Spinal cord (tissue), 10 donors: Measurements from ENCODE around the gene GRHPR. TPM values are rescaled to one million over a fixed set of nuclear protein-coding genes. Genes with fewer than 3 reads are reported as not detected.
"Not testable (repeated sequence)": the region's sequence is repeated elsewhere in the genome, so short reads cannot be mapped to it uniquely, and the experiment has no call there.

Experiments used
- DNase-seq, 6 donors: peaks; one replicate each; pipeline versions ENCODE4 v3.0.0 to v3.0.0-alpha.2; 2013 to 2015; ENCODE audit warnings: low spot score in 6 of 6, low read depth in 4 of 6
- H3K27ac ChIP-seq: one replicate; pipeline ENCODE4 v1.5.1; 2013; ENCODE audit warnings: low read depth, low read length, control low read depth
- H3K27me3 ChIP-seq: one replicate; pipeline ENCODE4 v1.6.1; 2013; ENCODE audit warnings: low read length; ENCODE audit not compliant: control insufficient read depth, insufficient read depth
- H3K36me3 ChIP-seq: one replicate; pipeline ENCODE4 v1.6.1; 2013; ENCODE audit warnings: low read length; ENCODE audit not compliant: control insufficient read depth, insufficient read depth
- H3K4me1 ChIP-seq: one replicate; pipeline ENCODE4 v1.6.1; 2013; ENCODE audit warnings: low read length; ENCODE audit not compliant: control insufficient read depth, insufficient read depth
- H3K4me3 ChIP-seq: one replicate; pipeline ENCODE4 v1.5.1; 2013; ENCODE audit warnings: low read depth, low read length, control low read depth
- H3K9me3 ChIP-seq: one replicate; pipeline ENCODE4 v1.6.1; 2013; ENCODE audit warnings: low read length; ENCODE audit not compliant: control insufficient read depth, insufficient read depth
- whole genome bisulfite sequencing: methylation state at CpG from one replicate; pipeline ENCODE4 v1.1.5; 2013; ENCODE audit warnings: missing lambda C conversion rate; ENCODE audit not compliant: insufficient coverage; 5-methylcytosine and 5-hydroxymethylcytosine counted together
- polyA plus RNA-seq, 2 donors: library from polyadenylated mRNA; unstranded; fragments of 120-200 nt; gene quantifications; one replicate each; pipeline ENCODE4 v1.2.1, GENCODE V29; 2013; ENCODE audit not compliant: insufficient read length in 2 of 2
- total RNA-seq, 2 donors: library from RNA; depleted of rRNA in 1 of 2; stranded (reverse); fragments of 120-200 nt in 1 of 2; fragments of >200 nt in 1 of 2; gene quantifications; one replicate each; pipeline versions ENCODE4 v1.2.3 to v1.2.4, GENCODE V29; 2013 to 2014
- donor health status: healthy.

Gene GRHPR
- total and polyA plus RNA-seq, 4 donors: 68.6 to 157 (median 136) TPM

DNA sequence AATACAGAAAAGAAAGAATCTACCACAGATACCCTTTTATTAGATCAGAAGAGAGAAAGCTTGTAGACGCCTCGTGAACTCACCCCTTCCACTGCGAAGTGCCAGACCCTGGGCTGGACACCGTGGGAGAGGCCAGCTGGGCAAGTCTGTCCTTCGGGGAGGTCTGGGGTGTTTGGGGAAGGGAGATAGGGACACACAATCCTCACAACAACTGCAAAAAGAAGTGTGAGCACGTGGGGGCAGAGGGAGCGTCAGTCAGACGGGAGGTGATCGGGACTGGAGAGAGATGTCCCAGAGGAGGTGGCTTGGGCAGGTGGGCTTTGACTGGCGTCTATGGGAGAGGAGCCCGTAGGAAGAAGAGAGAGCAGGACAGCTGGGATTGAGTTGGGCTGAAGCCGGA is 27.3 kb upstream of the GRHPR start:
- DNase-seq: no peak
- no peaks in the 10 kb centered on the region for H3K36me3 ChIP-seq
- no peak overlapping the region for H3K4me3 ChIP-seq
- no peak overlapping the region for H3K27ac ChIP-seq
- 73% methylated on average over 6 of the region's 12 CpGs for WGBS
- H3K9me3 ChIP-seq: no peaks in the 10 kb centered on the region
- no peaks in the 10 kb centered on the region for H3K27me3 ChIP-seq
- H3K4me1 ChIP-seq: no peaks in the 10 kb centered on the region

DNA sequence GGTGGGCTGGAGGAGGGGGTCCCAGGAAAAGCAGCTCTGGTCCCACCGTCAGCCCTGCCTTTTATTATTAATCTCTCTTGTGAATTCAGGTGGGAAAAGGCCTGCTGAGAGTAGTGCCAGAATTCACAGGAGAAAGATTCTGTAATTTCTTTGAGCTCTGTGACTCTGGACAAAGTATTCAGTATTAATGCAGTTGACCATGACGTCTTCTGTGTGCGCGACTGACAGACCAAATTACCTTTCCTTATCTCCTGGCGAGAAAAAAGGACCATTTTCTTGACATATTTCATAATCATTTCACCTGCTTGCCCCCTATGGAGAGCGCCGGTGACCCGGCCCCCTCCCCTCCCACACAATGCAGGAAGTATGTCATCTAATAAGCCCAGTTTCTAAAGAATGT is 26.8 kb upstream of the GRHPR start:
- 96% methylated on average over 4 of the region's 8 CpGs for WGBS

DNA sequence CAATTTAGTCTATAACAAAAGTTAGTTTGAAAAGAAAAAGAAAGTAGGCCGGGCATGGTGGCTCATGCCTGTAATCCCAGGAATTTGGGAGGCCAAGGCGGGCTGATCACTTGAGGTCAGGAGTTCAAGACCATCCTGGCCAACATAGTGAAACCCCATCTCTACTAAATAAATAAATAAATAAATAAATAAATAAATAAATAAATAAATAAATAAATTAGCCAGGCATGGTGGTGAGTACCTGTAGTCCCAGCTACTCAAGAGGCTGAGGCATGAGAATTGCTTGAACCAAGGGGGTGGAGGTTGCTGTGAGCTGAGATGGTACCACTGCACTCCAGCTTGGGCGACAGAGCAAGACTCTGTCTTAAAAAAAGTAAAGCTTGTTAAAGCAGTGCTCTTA is 24.5 kb upstream of the GRHPR start:
- H3K27me3 ChIP-seq, H3K27ac ChIP-seq, H3K36me3 ChIP-seq, H3K4me1 ChIP-seq, DNase-seq, H3K4me3 ChIP-seq, H3K9me3 ChIP-seq: not testable (repeated sequence)
- no CpG with 5 or more reads among the region's 3 CpGs for WGBS

More for the DNA sequence above, 26.8 kb upstream of the GRHPR start:
- H3K4me3 ChIP-seq: no peak overlapping the region
- no peak overlapping the region for H3K27ac ChIP-seq
- H3K27me3 ChIP-seq: no peaks in the 10 kb centered on the region
- no peaks in the 10 kb centered on the region for H3K9me3 ChIP-seq
- no peaks in the 10 kb centered on the region for H3K36me3 ChIP-seq
- no peaks in the 10 kb centered on the region for H3K4me1 ChIP-seq
- DNase-seq: no peak

DNA sequence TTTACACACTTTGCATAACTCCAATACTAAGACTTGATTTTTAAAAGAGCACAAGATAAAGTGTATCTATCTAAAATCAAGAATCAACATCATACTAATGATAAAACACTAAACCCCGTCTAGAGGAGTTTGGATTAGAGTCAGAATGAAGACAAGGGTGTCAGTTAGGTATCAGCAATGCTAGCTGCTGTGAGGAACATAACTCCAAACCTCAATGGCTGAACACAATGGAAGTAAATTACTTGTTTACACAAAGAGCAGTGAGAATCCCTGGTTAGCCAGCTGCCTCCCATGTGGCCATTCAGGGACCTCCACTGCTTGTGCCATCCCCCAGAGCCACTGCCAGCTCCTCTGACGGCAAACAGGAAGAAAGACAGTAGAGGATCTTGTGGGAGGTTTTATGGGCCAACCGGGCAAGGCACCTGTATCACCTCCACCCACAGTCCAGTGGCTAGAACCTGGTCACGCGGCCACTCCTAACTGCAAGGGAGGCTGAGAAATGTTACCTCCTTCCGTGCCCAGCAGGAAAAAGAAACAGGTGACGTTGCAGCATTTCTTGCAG is 24.0 kb upstream of the GRHPR start:
- WGBS: 75% methylated on average over 4 of the region's 7 CpGs
- H3K27me3 ChIP-seq: no peaks in the 10 kb centered on the region
- no peaks in the 10 kb centered on the region for H3K4me1 ChIP-seq
- H3K27ac ChIP-seq: no peak overlapping the region
- H3K9me3 ChIP-seq: no peaks in the 10 kb centered on the region
- no peak for DNase-seq
- H3K4me3 ChIP-seq: no peak overlapping the region
- H3K36me3 ChIP-seq: no peaks in the 10 kb centered on the region

DNA sequence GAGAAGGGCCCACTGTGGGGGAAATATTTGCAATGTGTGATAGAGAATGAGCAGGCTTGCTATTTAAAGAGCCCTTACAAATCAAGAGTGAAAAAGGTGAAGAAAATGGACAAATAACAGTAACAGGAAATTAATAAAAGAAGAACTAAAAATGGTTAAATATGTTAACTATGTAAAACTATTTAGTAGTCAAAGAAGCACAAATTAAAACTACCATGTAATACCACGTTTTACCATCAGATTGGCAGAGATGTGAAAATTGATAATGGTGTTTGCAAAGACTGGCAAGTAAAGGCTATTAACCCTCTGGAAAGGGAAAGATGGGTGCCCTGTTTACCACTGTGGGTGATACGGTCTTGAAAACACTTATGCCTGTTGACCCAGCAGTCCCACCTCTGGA is 23.2 kb upstream of the GRHPR start:
- no CpG with 5 or more reads among the region's 2 CpGs for WGBS
- Histone ChIP-seq H3K4me3 (no peak overlapping the region), H3K36me3 (no peaks in the 10 kb centered on the region), H3K27me3 (no peaks in the 10 kb centered on the region), H3K9me3 (no peaks in the 10 kb centered on the region), H3K4me1 (no peaks in the 10 kb centered on the region), H3K27ac (no peak overlapping the region)
- no peak for DNase-seq

DNA sequence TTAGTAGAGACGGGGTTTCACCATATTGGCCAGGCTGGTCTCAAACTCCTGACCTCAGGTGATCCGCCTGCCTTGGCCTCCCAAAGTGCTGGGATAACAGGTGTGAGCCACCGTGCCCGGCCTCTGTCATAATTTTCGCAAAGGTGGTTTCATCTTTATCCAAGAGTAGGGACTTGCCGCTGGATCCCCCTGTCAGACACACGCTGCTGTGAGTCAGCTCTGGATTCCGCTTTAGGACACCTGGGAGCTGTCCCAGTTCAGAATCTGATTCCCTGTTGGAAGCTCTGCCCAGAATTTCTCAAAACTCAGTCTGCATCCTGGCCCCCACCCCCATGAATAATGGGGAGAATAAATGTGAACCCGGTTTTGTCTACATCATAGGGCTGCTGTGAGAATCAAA is 17.9 kb upstream of the GRHPR start:
- Histone ChIP-seq H3K27me3 (no peaks in the 10 kb centered on the region), H3K4me3 (no peak overlapping the region), H3K36me3 (no peaks in the 10 kb centered on the region), H3K9me3 (no peaks in the 10 kb centered on the region), H3K27ac (no peak overlapping the region), H3K4me1 (no peaks in the 10 kb centered on the region)
- WGBS: 94% methylated on average over 8 of the region's 9 CpGs
- no peak for DNase-seq

DNA sequence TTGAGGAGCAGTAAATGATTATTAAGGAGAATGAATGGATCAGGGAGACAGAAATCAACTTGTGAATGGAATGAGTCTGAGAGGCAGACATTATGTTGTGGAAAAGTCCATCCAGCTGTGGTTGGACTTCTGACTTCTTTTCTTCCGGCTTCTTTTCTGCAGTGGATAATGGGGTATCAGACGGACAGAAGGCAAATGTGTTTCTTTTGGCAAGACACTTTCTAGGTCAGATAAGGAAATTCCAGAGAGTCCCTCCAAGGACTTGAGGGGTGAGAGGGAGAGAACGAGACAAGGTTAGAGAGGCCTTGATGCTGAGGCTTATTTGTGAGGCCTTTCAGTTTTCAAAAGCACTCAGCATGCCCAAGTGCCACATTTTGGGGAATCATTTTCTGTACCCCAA is 17.1 kb upstream of the GRHPR start:
- WGBS: 71% methylated on average over 1 of the region's 3 CpGs
- Histone ChIP-seq H3K4me1 (no peaks in the 10 kb centered on the region), H3K36me3 (no peaks in the 10 kb centered on the region), H3K27ac (no peak overlapping the region), H3K9me3 (no peaks in the 10 kb centered on the region), H3K4me3 (no peak overlapping the region), H3K27me3 (no peaks in the 10 kb centered on the region)
- DNase-seq: no peak

DNA sequence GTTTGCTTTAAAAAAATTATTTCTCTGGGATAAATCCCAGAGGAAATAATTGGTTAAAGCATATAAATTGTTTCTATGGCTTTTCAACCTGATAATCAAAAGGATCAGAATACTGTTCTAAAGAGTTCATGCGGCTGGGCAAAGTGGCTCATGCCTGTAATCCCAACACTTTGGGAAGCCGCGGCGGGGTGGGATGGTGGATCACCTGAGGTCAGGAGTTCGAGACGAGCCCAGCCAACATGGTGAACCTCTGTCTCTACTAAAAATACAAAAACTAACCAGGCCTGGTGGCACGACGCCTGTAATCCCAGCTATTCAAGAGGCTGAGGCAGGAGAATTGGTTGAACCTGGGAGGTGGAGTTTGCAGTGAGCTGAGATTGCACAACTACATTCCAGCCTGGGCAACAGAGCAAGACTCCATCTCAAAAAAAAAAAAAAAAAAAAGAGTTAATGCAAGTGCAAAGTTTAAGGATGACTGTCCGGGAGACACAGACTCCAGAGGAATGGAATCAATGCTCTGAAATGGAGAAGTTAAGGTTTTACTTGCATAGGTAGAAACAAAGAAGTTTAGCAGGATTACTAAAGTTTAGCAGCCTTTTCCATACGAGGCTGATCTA is 16.6 kb upstream of the GRHPR start:
- DNase-seq: no peak
- Histone ChIP-seq H3K4me3 (no peak overlapping the region), H3K27me3 (no peaks in the 10 kb centered on the region), H3K36me3 (no peaks in the 10 kb centered on the region), H3K4me1 (no peaks in the 10 kb centered on the region), H3K9me3 (no peaks in the 10 kb centered on the region), H3K27ac (no peak overlapping the region)
- 93% methylated on average over 6 of the region's 10 CpGs for WGBS

DNA sequence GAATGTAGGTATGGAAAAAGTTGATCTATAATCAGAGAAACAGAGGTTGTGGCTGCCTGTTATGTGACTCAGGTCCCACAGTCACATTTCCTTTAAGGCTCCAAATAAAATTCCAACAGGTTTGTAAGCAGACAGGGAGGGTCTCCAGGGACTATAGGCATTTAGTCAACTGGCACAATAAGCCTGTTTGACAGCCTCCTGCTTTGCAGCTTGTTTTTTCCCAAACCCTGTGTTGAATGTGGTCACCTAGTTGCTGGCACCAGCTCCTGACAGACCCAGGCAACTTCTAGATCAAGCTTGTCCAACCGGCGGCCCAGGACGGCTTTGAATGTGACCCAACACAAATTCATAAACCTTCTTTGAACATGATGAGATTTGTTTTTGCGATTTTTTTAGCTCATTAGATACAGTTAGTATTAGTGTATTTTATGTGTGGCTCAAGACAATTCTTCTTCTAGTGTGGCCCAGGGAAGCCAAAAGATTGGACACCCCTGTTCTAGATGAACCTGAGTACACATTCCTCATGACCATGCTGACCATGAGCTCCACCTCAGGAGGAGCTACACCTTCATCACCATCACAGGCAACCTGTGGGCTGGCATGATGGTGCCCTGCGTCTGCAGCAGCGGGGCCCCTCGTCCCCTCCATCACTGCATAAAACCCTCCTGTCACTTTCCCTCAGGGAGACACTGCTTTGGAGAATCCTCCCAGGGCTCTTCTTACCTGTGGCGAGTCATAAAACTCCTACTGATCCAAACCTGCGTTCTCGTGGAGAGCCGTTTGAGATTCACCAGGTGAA is 15.7 kb upstream of the GRHPR start:
- Histone ChIP-seq H3K9me3 (no peaks in the 10 kb centered on the region), H3K4me3 (no peak overlapping the region), H3K27ac (no peak overlapping the region), H3K36me3 (no peaks in the 10 kb centered on the region), H3K27me3 (no peaks in the 10 kb centered on the region), H3K4me1 (no peaks in the 10 kb centered on the region)
- WGBS: 95% methylated on average over 7 of the region's 11 CpGs
- no peak for DNase-seq

DNA sequence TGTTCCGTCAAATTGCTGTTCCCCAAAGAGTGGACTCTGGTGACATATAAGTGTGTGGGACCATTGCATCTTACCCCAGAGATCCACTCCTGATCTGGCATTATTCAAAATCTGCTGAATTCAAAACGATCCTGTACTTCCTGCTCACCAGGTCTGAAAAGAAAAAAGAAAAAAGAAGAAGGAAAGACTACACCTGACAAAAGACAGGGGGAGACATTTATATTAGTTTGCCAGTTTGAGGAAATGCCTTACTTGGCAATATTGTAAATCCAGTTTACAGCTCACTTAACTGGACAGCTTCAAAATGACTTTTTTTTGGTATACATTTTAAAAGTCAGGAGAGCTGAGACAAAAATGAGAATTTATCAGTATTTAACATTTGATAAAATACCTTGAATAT is 15.0 kb upstream of the GRHPR start:
- Histone ChIP-seq H3K36me3 (no peaks in the 10 kb centered on the region), H3K4me1 (no peaks in the 10 kb centered on the region), H3K9me3 (no peaks in the 10 kb centered on the region), H3K27me3 (no peaks in the 10 kb centered on the region), H3K27ac (no peak overlapping the region), H3K4me3 (no peak overlapping the region)
- no peak for DNase-seq
- no CpG with 5 or more reads among the region's 2 CpGs for WGBS
